Measurements from ENCODE around the gene LRRC56.
A peak's percentile ranks its signal among the peaks of the same experiment; 100 is the strongest.

LRRC56 gene, protein sequence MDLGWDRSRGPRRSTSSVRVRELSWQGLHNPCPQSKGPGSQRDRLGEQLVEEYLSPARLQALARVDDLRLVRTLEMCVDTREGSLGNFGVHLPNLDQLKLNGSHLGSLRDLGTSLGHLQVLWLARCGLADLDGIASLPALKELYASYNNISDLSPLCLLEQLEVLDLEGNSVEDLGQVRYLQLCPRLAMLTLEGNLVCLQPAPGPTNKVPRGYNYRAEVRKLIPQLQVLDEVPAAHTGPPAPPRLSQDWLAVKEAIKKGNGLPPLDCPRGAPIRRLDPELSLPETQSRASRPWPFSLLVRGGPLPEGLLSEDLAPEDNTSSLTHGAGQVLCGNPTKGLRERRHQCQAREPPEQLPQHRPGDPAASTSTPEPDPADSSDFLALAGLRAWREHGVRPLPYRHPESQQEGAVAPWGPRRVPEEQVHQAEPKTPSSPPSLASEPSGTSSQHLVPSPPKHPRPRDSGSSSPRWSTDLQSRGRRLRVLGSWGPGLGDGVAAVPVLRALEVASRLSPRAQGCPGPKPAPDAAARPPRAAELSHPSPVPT

DNA sequence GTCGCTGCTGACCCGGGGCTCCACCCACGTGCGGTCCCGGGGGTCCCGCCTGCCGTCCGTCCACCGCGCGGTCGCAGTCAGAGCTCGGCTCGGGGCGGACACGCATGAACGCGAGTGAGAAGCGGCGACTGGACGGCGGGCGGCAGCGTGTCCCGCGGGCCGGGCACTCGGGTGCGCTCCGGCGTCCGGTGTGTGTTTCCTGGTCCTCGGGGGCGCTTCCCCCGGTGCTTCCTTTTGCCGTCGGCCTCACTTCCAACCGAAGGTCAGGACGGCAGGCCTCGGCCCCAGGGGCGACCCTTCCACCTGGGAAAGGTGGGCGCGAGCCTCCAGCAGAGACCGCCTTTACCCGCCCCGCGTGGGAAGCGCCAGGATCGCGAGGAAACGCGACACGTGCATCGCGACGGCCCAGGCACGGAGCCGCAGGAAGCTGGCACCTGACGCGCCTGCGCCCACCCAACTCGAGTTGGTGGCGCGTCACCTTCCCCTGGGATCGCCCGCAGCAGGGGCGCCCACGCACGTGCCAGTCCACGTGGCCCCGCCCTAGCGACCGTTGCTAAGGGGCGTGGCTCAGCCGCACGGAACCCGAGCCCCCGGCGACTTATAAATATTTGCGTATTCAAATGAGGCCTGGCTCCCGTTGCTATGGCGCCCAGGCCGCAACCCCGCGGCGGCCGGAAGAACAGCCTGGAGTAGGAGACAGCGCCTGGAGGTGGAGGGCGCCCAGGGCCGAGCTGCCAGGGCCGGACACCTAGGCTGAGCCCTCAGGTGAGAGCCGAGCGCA is at the start of gene LRRC56:
Gene LRRC56 (plus strand): TSS at position 687 of the 781 bp plus-strand sequence. CDS start 3,158 bp downstream, outside the sequence.
- TF ChIP-seq, protein P1, sequence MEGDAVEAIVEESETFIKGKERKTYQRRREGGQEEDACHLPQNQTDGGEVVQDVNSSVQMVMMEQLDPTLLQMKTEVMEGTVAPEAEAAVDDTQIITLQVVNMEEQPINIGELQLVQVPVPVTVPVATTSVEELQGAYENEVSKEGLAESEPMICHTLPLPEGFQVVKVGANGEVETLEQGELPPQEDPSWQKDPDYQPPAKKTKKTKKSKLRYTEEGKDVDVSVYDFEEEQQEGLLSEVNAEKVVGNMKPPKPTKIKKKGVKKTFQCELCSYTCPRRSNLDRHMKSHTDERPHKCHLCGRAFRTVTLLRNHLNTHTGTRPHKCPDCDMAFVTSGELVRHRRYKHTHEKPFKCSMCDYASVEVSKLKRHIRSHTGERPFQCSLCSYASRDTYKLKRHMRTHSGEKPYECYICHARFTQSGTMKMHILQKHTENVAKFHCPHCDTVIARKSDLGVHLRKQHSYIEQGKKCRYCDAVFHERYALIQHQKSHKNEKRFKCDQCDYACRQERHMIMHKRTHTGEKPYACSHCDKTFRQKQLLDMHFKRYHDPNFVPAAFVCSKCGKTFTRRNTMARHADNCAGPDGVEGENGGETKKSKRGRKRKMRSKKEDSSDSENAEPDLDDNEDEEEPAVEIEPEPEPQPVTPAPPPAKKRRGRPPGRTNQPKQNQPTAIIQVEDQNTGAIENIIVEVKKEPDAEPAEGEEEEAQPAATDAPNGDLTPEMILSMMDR (IDR thresholded peaks at IDR 0.05; ENCODE audit: extremely low read depth, missing control alignments) = no peak
- peak; percentile 98 for DNase-seq (ENCODE audit: low spot score)

DNA sequence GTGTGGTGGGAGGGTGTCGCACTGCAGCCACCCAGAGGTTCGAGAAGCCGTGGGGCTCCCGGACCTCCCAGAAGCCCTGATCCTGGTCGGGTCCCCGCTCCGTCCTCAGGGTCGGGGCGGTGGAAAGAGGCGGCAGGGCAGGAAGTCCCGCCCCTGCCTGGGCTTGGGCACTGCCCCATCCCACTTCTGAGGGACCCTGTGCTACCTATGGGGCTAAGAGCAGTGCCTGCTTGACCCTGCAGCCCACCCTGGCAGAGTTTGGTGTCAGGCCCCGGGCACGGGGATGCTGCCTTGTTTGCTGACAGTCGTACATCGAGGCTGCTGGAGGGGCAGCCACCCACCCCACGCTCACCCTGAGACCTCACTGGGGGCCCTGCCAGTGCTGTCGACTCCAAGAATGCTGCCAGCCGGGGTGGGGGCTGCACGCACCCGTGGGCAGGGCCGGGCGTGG is 49.7 kb upstream of the LRRC56 start:
- no peak for DNase-seq (ENCODE audit: low spot score)
- TF ChIP-seq, protein P1 (IDR thresholded peaks at IDR 0.05; ENCODE audit: extremely low read depth, missing control alignments) = no peak

DNA sequence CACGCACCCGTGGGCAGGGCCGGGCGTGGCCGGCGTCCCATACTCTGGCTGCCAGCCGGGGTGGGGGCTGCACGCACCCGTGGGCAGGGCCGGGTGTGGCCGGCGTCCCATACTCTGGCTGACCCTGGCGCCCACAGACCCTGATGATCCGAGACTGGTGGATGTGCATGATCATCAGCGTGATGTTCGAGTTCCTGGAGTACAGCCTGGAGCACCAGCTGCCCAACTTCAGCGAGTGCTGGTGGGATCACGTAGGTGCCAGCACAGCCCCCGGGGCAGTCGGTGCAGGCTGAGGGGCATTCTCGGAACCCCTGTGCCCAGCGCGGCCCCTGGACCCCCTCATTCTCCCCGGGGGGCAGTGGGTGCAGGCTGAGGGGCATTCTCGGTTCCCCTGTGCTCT is 49.3 kb upstream of the LRRC56 start:
- no peak for DNase-seq (ENCODE audit: low spot score)
- TF ChIP-seq, protein P1 (IDR thresholded peaks at IDR 0.05; ENCODE audit: extremely low read depth, missing control alignments) = no peak

DNA sequence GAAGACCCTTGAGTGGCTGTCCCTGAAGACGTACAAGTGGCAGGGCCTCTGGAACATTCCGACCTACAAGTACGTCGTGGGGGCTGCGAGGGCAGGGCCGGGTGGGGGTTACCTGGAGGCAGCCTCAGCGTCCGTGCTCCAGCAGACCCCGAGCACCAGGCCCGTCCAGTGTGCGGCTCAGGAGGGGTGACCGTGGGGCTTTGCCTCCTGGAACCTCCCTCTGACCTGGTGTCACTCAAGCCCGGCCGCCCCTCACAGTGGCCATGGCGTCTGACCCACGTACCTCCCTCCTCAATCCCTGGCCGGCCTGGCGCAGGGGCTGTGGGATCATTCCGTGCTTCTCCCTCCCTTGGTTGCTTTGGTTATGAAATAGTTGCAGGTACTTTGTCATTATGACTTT is 48.7 kb upstream of the LRRC56 start:
- DNase-seq (ENCODE audit: low spot score) = no peak
- TF ChIP-seq, protein P1 (IDR thresholded peaks at IDR 0.05; ENCODE audit: extremely low read depth, missing control alignments) = no peak

DNA sequence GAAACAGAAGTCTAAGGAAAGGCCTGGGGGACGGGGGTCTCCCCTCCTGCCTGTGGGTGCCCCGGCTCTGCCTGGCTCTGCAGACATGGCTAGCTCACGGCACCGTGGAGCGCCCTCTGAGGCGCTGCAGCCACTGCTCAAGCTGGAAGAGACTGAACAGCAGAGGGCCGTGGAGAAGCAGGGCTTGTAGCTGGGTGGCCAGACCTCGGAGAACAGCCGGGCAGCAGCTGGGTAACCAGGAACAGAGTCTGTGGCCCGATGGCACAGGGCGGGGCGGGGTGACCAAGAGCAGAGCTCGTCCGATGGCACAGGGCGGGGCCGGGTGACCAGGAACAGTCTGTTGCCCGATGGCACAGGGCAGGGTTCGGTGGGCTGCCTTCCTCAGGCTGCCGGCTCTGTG is 48.3 kb upstream of the LRRC56 start:
- DNase-seq (ENCODE audit: low spot score) = no peak

DNA sequence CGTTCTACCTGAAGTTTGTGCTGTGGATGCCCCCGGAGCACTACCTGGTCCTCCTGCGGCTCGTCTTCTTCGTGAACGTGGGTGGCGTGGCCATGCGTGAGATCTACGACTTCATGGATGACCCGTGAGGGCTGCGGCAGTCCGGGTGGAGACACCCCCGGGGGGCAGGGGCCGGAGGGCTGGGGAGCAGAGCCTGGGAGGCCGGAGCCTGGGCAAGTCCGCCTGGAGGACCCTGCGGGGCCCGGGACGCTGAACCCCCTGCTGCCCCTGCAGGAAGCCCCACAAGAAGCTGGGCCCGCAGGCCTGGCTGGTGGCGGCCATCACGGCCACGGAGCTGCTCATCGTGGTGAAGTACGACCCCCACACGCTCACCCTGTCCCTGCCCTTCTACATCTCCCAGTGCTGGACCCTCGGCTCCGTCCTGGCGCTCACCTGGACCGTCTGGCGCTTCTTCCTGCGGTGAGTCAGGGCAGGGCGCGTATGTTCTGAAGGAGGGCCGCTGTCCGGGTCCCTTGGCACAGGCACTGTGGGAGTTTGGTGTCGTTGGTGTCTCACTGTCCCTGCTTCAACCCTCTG is 47.6 kb upstream of the LRRC56 start:
- TF ChIP-seq, protein P1 (IDR thresholded peaks at IDR 0.05; ENCODE audit: extremely low read depth, missing control alignments) = no peak
- DNase-seq (ENCODE audit: low spot score) = peak; percentile 17

More for the DNA sequence above, 48.3 kb upstream of the LRRC56 start:
- TF ChIP-seq, protein P1 (IDR thresholded peaks at IDR 0.05; ENCODE audit: extremely low read depth, missing control alignments) = no peak

Data from GM20000 (cell line).